SK-N-MC (cell line): ENCODE data around the gene GMFB.

Source experiments
- DNase-seq: peaks from one replicate; pipeline ENCODE4 v3.0.0-alpha.2; 2011; ENCODE audit warnings: low read depth, low spot score
- H3K27ac ChIP-seq: fragments of 200-600 bp; sonication (generic); 2 replicates; pipeline ENCODE4 v1.5.1; 2016; ENCODE audit warnings: mixed run types
- H3K36me3 ChIP-seq: fragments of 200-600 bp; sonication (generic); 2 replicates; pipeline ENCODE4 v1.6.1; 2017; ENCODE audit warnings: antibody characterized with exemption, low read length, mixed read lengths; ENCODE audit not compliant: insufficient read depth
- H3K4me3 ChIP-seq: fragments of 200-600 bp; sonication (generic); 2 replicates; pipeline ENCODE4 v1.5.1; 2016
- H3K9ac ChIP-seq: fragments of 200-600 bp; sonication (generic); 2 replicates; pipeline ENCODE4 v1.8.0; 2017; ENCODE audit warnings: mixed run types, mixed read lengths; ENCODE audit not compliant: insufficient read length
- H3K9me3 ChIP-seq: fragments of 200-600 bp; sonication (generic); 2 replicates; pipeline ENCODE4 v1.6.1; 2017; ENCODE audit warnings: low read depth, mild to moderate bottlenecking, antibody characterized with exemption, low read length, moderate library complexity, mixed read lengths
- EZH2 ChIP-seq: fragments of 200-600 bp; sonication (generic); IDR thresholded peaks from one replicate; pipeline ENCODE4 v1.6.1; 2017; ENCODE audit warnings: antibody characterized with exemption
- FOXP2 ChIP-seq: optimal IDR thresholded peaks from 2 replicates; pipeline ENCODE3; 2011; ENCODE audit warnings: mild to moderate bottlenecking, moderate library complexity; ENCODE audit not compliant: insufficient read depth; ENCODE audit errors: extremely low read length, control extremely low read depth
- POLR2AphosphoS5 ChIP-seq: IDR thresholded peaks from 2 replicates; pipeline ENCODE4 v1.6.1; 2012; ENCODE audit warnings: mild to moderate bottlenecking, low read depth, low read length, borderline replicate concordance

GMFB gene

DNA sequence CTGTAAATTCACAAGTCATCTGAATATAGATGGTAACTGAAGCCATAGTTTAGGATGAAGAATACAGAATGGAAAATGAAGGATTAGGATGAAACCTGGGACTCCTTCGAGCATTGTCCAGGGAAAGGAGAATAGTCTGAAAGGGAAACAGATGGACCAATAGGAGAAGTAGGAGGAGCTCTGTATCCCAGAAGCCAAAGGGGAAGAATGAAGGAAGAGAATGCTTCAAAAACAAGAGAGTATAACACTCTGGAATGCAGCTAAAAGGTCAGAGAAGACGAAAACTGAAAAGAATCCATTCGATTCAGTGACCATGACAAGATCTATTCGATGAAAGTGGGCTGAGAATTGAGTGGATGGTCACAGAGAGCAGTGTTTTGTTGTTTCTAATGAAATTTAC is 1.0 kb downstream of the GMFB start:
- DNase-seq: no peak
- H3K27ac ChIP-seq: peak overlapping the region; percentile 92
- peak overlapping the region; percentile 97 for H3K9ac ChIP-seq
- peak overlapping the region; percentile 98 for H3K4me3 ChIP-seq
- peaks cover 27% of the 10 kb centered on the region for H3K36me3 ChIP-seq
- TF ChIP-seq POLR2AphosphoS5: no peak
- TF ChIP-seq EZH2: no peak
- no peak for TF ChIP-seq FOXP2
- no peaks in the 10 kb centered on the region for H3K9me3 ChIP-seq

DNA sequence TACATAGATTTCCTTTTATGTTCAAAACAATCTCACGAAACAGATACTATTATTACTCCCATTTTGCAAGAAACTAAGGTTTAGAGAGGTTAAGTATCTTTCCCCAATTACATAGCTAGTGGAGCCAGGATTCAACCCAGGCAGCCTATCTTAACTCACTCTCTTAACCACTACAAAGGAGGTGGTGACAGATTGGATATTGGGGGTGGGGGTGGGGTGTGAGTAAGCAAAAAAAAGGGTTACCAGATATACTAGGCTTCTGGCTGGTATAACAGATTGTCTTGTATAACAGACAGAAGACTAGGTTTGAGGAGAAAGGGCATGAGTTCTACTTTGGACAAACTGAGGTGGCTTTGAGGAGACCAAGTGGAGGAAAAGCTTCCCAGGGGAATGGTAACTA is 2.1 kb downstream of the GMFB start:
- H3K9ac ChIP-seq: no peak overlapping the region
- H3K9me3 ChIP-seq: no peaks in the 10 kb centered on the region
- peaks cover 38% of the 10 kb centered on the region for H3K36me3 ChIP-seq
- TF ChIP-seq FOXP2 (no peak), EZH2 (no peak), POLR2AphosphoS5 (no peak)
- no peak for DNase-seq
- H3K4me3 ChIP-seq: no peak overlapping the region
- peak overlapping the region; percentile 26; the same call in 1 of the 2 replicates for H3K27ac ChIP-seq

DNA sequence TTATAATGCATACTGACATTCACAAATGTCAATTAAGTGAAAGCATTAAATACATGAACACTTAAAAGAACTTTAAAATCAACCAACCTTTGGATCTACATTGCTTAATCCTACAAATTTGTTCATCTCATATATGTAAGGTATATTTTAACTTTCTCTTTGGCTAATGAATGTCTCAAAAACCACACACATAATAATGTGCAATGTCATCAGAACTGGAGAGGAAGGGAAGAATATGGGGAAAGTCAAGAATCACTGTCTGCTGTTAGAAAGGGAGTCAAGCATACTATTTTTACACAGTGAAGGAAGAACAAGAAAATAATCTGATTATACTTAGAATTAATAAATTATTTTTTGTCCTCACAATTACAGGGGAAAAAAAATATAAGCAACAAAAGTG is 4.9 kb downstream of the GMFB start:
- H3K27ac ChIP-seq: peak overlapping the region; percentile 81
- no peaks in the 10 kb centered on the region for H3K9me3 ChIP-seq
- TF ChIP-seq FOXP2: no peak
- TF ChIP-seq POLR2AphosphoS5: no peak
- TF ChIP-seq EZH2: no peak
- DNase-seq: no peak
- no peak overlapping the region for H3K9ac ChIP-seq
- H3K36me3 ChIP-seq: peaks cover 46% of the 10 kb centered on the region
- peak overlapping the region; percentile 59 for H3K4me3 ChIP-seq

- H3K27ac ChIP-seq: peak overlapping the region; percentile 81
- H3K9ac ChIP-seq: no peak overlapping the region
- H3K36me3 ChIP-seq: peaks cover 49% of the 10 kb centered on the region
- no peak for TF ChIP-seq EZH2
- TF ChIP-seq POLR2AphosphoS5: no peak
- no peak for TF ChIP-seq FOXP2
- peak overlapping the region; percentile 59; the same call in 1 of the 2 replicates for H3K4me3 ChIP-seq
- no peak for DNase-seq
- no peaks in the 10 kb centered on the region for H3K9me3 ChIP-seq
Observed at GRCh38 chr14:54483073-54483745, 5.6 kb downstream of the GMFB start.

GRCh38 chr14:54481695-54482094 is 7.1 kb downstream of the GMFB start:
- Histone ChIP-seq H3K27ac (peak overlapping the region; percentile 76; the same call in 1 of the 2 replicates), H3K9ac (no peak overlapping the region), H3K36me3 (peaks cover 59% of the 10 kb centered on the region), H3K4me3 (no peak overlapping the region), H3K9me3 (no peaks in the 10 kb centered on the region)
- no peak for DNase-seq
- TF ChIP-seq FOXP2 (no peak), POLR2AphosphoS5 (no peak), EZH2 (no peak)

DNA sequence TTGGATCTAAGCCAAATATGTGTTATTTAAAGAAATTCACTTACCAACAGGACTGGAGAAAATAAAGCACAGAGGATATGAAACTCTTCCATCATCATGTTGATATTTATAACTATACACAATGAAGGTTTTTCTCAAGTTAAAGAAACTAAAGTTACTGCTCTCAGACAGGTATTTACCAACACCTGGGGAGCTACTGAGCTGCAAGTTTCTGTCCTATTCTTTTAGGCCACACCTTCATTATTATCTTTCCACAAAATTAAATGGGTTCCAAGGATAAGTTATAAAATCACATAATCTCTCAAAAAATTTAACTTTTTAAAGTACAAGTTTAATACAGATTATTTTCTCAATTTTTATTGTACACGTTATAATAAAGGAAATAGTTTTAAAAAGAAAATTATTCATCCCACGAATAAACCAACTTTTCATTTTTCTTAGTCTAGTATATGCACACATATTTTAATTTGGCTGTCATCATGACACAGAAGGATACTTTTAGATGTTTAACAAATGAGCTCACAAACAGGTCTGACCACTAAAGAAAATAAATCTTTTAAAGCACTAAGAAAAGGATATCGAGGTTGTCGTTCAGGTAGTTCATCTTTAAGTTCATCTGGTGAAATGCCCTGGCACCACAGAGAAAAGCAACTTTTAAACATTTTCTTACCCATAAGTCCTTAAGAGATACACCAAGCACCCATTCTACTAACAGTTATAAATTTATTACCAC is 7.8 kb downstream of the GMFB start:
- no peak for TF ChIP-seq FOXP2
- TF ChIP-seq POLR2AphosphoS5: no peak
- TF ChIP-seq EZH2: no peak
- Histone ChIP-seq H3K36me3 (peaks cover 55% of the 10 kb centered on the region), H3K4me3 (no peak overlapping the region), H3K9ac (no peak overlapping the region), H3K27ac (no peak overlapping the region), H3K9me3 (no peaks in the 10 kb centered on the region)
- no peak for DNase-seq

GRCh38 chr14:54478636-54479215 is 10.1 kb downstream of the GMFB start:
- peak overlapping the region; percentile 86 for H3K27ac ChIP-seq
- DNase-seq: no peak
- no peaks in the 10 kb centered on the region for H3K9me3 ChIP-seq
- H3K9ac ChIP-seq: no peak overlapping the region
- peaks cover 51% of the 10 kb centered on the region for H3K36me3 ChIP-seq
- H3K4me3 ChIP-seq: peak overlapping the region; percentile 44
- TF ChIP-seq EZH2: no peak
- TF ChIP-seq FOXP2: no peak
- TF ChIP-seq POLR2AphosphoS5: no peak

- DNase-seq: no peak
- H3K9me3 ChIP-seq: no peaks in the 10 kb centered on the region
- TF ChIP-seq POLR2AphosphoS5: no peak
- no peak for TF ChIP-seq FOXP2
- no peak for TF ChIP-seq EZH2
- H3K27ac ChIP-seq: peak overlapping the region; percentile 70; the same call in 1 of the 2 replicates
- H3K36me3 ChIP-seq: peaks cover 29% of the 10 kb centered on the region
- H3K4me3 ChIP-seq: peak overlapping the region; percentile 53
- peak overlapping the region; percentile 3 for H3K9ac ChIP-seq
Observed at GRCh38 chr14:54475911-54476310, 12.9 kb downstream of the GMFB start.

DNA sequence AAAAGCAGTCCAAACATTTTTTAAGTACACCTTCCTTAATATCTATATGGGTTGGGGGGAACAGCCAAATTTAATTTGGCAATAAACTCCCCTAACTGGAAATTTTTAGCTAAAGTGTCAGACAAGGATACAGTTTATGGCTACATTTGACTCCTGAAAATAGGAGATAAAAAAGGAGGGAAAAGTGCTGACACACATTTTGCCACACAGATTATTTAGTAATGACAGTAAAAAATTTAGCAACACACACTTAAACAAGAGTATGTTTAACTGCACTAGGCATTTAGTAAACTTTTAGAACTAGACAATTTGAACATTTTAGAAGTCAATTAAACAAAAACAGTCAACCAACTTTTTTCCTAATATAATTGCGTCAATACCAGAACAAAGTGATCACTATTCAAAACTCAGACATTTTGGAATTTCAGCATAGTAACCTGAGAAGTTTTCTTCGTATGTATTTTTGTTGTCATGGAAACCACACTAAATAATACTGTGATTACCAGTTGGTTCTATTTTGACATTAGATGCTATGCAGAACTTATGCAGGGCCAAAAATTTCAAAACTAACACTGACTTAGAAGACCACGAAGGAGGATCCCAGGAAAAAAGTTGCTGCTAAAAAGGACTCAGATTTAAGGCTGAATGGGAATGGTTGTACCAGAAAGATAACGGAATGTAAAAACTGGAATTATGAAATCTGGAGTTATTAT is 13.4 kb downstream of the GMFB start:
- H3K27ac ChIP-seq: peak overlapping the region; percentile 70
- H3K9me3 ChIP-seq: no peaks in the 10 kb centered on the region
- peak overlapping the region; percentile 53 for H3K4me3 ChIP-seq
- H3K36me3 ChIP-seq: peaks cover 26% of the 10 kb centered on the region
- peak overlapping the region; percentile 3 for H3K9ac ChIP-seq
- no peak for DNase-seq
- no peak for TF ChIP-seq FOXP2
- no peak for TF ChIP-seq EZH2
- TF ChIP-seq POLR2AphosphoS5: no peak
